Neural crest cell (in vitro differentiated cells): Measurements from ENCODE around the gene GMPPA. TPM values are rescaled to one million over a fixed set of nuclear protein-coding genes. Genes with fewer than 3 reads are reported as not detected.

ENCODE experiments used
- DNase-seq: peaks from one replicate; pipeline ENCODE4 v3.0.0; 2021; ENCODE audit warnings: low read depth, mixed read lengths, low spot score
- H3K27ac Mint-ChIP-seq: one replicate; pipeline ENCODE4 v1.8.0; 2021; ENCODE audit warnings: mild to moderate bottlenecking, mixed read lengths; ENCODE audit not compliant: unreplicated experiment
- H3K27me3 Mint-ChIP-seq: 2 replicates; pipeline ENCODE4 v1.8.0; 2021; ENCODE audit warnings: low read depth, mild to moderate bottlenecking, mixed read lengths
- H3K36me3 Mint-ChIP-seq: 2 replicates; pipeline ENCODE4 v1.8.0; 2021; ENCODE audit warnings: low read depth, mild to moderate bottlenecking, mixed read lengths
- H3K4me1 Mint-ChIP-seq: 2 replicates; pipeline ENCODE4 v1.8.0; 2021; ENCODE audit warnings: mixed read lengths
- H3K4me3 Mint-ChIP-seq: one replicate; pipeline ENCODE4 v1.8.0; 2021; ENCODE audit warnings: mild to moderate bottlenecking, mixed read lengths
- H3K9me3 Mint-ChIP-seq: 2 replicates; pipeline ENCODE4 v1.8.0; 2021; ENCODE audit warnings: mixed read lengths
- CTCF ChIP-seq: fragments of 200-600 bp; sonication (generic); conservative IDR thresholded peaks from 2 replicates; pipeline ENCODE4 v1.5.0; 2021; ENCODE audit warnings: antibody characterized with exemption, mild to moderate bottlenecking
- total RNA-seq: library from RNA; stranded (reverse); gene quantifications from 2 replicates; pipeline ENCODE4 v1.2.1, GENCODE V29; 2021

GMPPA gene
- total RNA-seq, 1 donor from 2014 or later: 26.1 TPM

- Mint-ChIP-seq H3K9me3 (no peaks in the 10 kb centered on the region), H3K4me3 (peak overlapping the region; percentile 84), H3K4me1 (peaks cover 45% of the 10 kb centered on the region), H3K27me3 (peaks cover 32% of the 10 kb centered on the region), H3K36me3 (no peaks in the 10 kb centered on the region), H3K27ac (peak overlapping the region; percentile 81)
- TF ChIP-seq CTCF: peak; percentile 70
- DNase-seq: peak; percentile 67
Observed at GRCh38 chr2:219509780-219510511, 11.3 kb downstream of the GMPPA start.

- Mint-ChIP-seq H3K27ac (peak overlapping the region; percentile 81), H3K36me3 (no peaks in the 10 kb centered on the region), H3K4me1 (peaks cover 48% of the 10 kb centered on the region), H3K27me3 (peaks cover 36% of the 10 kb centered on the region), H3K9me3 (no peaks in the 10 kb centered on the region), H3K4me3 (peak overlapping the region; percentile 84)
- no peak for TF ChIP-seq CTCF
- DNase-seq: no peak
Observed at GRCh38 chr2:219510512-219511135, 11.9 kb downstream of the GMPPA start.

- H3K4me3 Mint-ChIP-seq: peak overlapping the region; percentile 56
- H3K36me3 Mint-ChIP-seq: no peaks in the 10 kb centered on the region
- H3K4me1 Mint-ChIP-seq: peaks cover 56% of the 10 kb centered on the region
- H3K9me3 Mint-ChIP-seq: no peaks in the 10 kb centered on the region
- no peak overlapping the region for H3K27ac Mint-ChIP-seq
- TF ChIP-seq CTCF: no peak
- DNase-seq: no peak
- peaks cover 46% of the 10 kb centered on the region for H3K27me3 Mint-ChIP-seq
Observed at GRCh38 chr2:219511547-219512325, 13.0 kb downstream of the GMPPA start.

- DNase-seq: no peak
- peaks cover 53% of the 10 kb centered on the region for H3K27me3 Mint-ChIP-seq
- no peak overlapping the region for H3K27ac Mint-ChIP-seq
- H3K4me3 Mint-ChIP-seq: peak overlapping the region; percentile 56
- no peak for TF ChIP-seq CTCF
- H3K4me1 Mint-ChIP-seq: peaks cover 61% of the 10 kb centered on the region
- no peaks in the 10 kb centered on the region for H3K9me3 Mint-ChIP-seq
- H3K36me3 Mint-ChIP-seq: no peaks in the 10 kb centered on the region
Observed at GRCh38 chr2:219512524-219513216, 14.0 kb downstream of the GMPPA start.

GRCh38 chr2:219513787-219514186 is 15.1 kb downstream of the GMPPA start:
- peak overlapping the region; percentile 50 for H3K27ac Mint-ChIP-seq
- H3K4me3 Mint-ChIP-seq: peak overlapping the region; percentile 61
- H3K36me3 Mint-ChIP-seq: no peaks in the 10 kb centered on the region
- H3K9me3 Mint-ChIP-seq: no peaks in the 10 kb centered on the region
- DNase-seq: no peak
- TF ChIP-seq CTCF: no peak
- H3K27me3 Mint-ChIP-seq: peaks cover 58% of the 10 kb centered on the region
- H3K4me1 Mint-ChIP-seq: peaks cover 69% of the 10 kb centered on the region
